PC-3 (cell line): ENCODE data around the gene TEX19. TPM values are rescaled to one million over a fixed set of nuclear protein-coding genes. Genes with fewer than 3 reads are reported as not detected.
"Not testable (repeated sequence)": the region's sequence is repeated elsewhere in the genome, so short reads cannot be mapped to it uniquely, and the experiment has no call there.

Experiments used
- ATAC-seq: fragments of 200-7000 bp; cut with Tn5 transposase; 2 replicates; pipeline ENCODE4 v1.9.1; 2020; ENCODE audit warnings: mild to moderate bottlenecking, moderate library complexity
- BruUV-seq: library from RNA; stranded (reverse); fragments of 400-500 nt; replicated peaks from 2 replicates; lab custom pipeline; 2021; lab: Mats Ljungman, UMichigan
- CTCF ChIA-PET: fragments of 300-600 bp; sonication (Branson Sonifier 250); formaldehyde crosslinking; loops from one replicate; lab custom pipeline; 2022; ENCODE audit warnings: antibody characterized with exemption; lab: Charles Lee
- POLR2A ChIA-PET: fragments of 300-600 bp; sonication (Branson Sonifier 250); formaldehyde crosslinking; loops from one replicate; lab custom pipeline; 2022; ENCODE audit warnings: antibody characterized with exemption; ENCODE audit not compliant: unreplicated experiment; lab: Charles Lee
- DNase-seq: peaks from one replicate; pipeline ENCODE4 v3.0.0-alpha.2; 2015
- H2AFZ ChIP-seq: fragments of 300-600 bp; sonication (generic); 2 replicates; pipeline ENCODE4 v1.6.0; 2016; ENCODE audit warnings: antibody characterized with exemption, low read length
- H3F3A ChIP-seq: fragments of 300-600 bp; sonication (generic); one replicate; pipeline ENCODE4 v1.6.0; 2017; ENCODE audit warnings: antibody characterized with exemption, low read length, control low read depth, mild to moderate bottlenecking; ENCODE audit not compliant: unreplicated experiment
- H3K27ac ChIP-seq: fragments of 300-600 bp; sonication (generic); 2 replicates; pipeline ENCODE4 v1.5.1; 2016; ENCODE audit warnings: mild to moderate bottlenecking, low read length
- H3K27me3 ChIP-seq: fragments of 300-600 bp; sonication (generic); 2 replicates; pipeline ENCODE4 v1.6.1; 2016; ENCODE audit warnings: low read length, mixed read lengths
- H3K36me3 ChIP-seq: fragments of 300-600 bp; sonication (generic); 2 replicates; pipeline ENCODE4 v1.6.1; 2016; ENCODE audit warnings: low read depth, mixed run types, low read length, mixed read lengths
- H3K4me1 ChIP-seq: fragments of 300-600 bp; sonication (generic); 2 replicates; pipeline ENCODE4 v1.5.1; 2016; ENCODE audit warnings: low read length; ENCODE audit not compliant: insufficient read depth
- H3K4me2 ChIP-seq: fragments of 300-600 bp; sonication (generic); 2 replicates; pipeline ENCODE4 v1.6.0; 2016; ENCODE audit warnings: low read length
- H3K4me3 ChIP-seq: fragments of 300-600 bp; sonication (generic); 2 replicates; pipeline ENCODE4 v1.5.1; 2016; ENCODE audit warnings: mild to moderate bottlenecking, low read length, mixed read lengths
- H3K79me2 ChIP-seq: fragments of 300-600 bp; sonication (generic); 2 replicates; pipeline ENCODE4 v1.6.1; 2017; ENCODE audit warnings: low read length, mixed read lengths
- H3K9ac ChIP-seq: fragments of 300-600 bp; sonication (generic); 2 replicates; pipeline ENCODE4 v1.6.0; 2016; ENCODE audit warnings: mild to moderate bottlenecking, low read length
- H3K9me2 ChIP-seq: fragments of 300-600 bp; sonication (generic); replicated peaks from 2 replicates; pipeline ENCODE4 v1.6.1; 2016; ENCODE audit warnings: mixed run types, low read length, mixed read lengths
- H3K9me3 ChIP-seq: fragments of 300-600 bp; sonication (generic); 2 replicates; pipeline ENCODE4 v1.6.1; 2016; ENCODE audit warnings: low read length, mixed read lengths
- H4K20me1 ChIP-seq: fragments of 300-600 bp; sonication (generic); 2 replicates; pipeline ENCODE4 v1.6.1; 2016; ENCODE audit warnings: low read length, mixed read lengths
- EZH2 ChIP-seq: fragments of 300-600 bp; sonication (generic); IDR thresholded peaks from one replicate; pipeline ENCODE4 v1.6.1; 2017; ENCODE audit warnings: antibody characterized with exemption, mild to moderate bottlenecking, low read length; ENCODE audit not compliant: unreplicated experiment
- EZH2phosphoT487 ChIP-seq: fragments of 300-600 bp; sonication (generic); IDR thresholded peaks from 2 replicates; pipeline ENCODE4 v1.6.1; 2018; ENCODE audit warnings: mild to moderate bottlenecking, antibody characterized with exemption, low read length, borderline replicate concordance
- intact Hi-C: fragments of 100-400 bp; cut with micrococcal nuclease; formaldehyde crosslinking; loops from 2 replicates; pipeline ENCODE4 v1.9.0; 2023
- total RNA-seq: library from RNA; depleted of rRNA; stranded (reverse); fragments of >200 nt; gene quantifications from 2 replicates; pipeline ENCODE4 v1.2.3, GENCODE V29; 2014
- TF ChIP-seq, protein P1 (sequence below): fragments of 300-600 bp; sonication (generic); conservative IDR thresholded peaks from 2 replicates; pipeline ENCODE4 v1.5.1; 2017; ENCODE audit warnings: antibody characterized with exemption, low read depth, mild to moderate bottlenecking, low read length

Gene TEX19
- total RNA-seq, 1 experiment from 2014 or later: 1.2 TPM

DNA sequence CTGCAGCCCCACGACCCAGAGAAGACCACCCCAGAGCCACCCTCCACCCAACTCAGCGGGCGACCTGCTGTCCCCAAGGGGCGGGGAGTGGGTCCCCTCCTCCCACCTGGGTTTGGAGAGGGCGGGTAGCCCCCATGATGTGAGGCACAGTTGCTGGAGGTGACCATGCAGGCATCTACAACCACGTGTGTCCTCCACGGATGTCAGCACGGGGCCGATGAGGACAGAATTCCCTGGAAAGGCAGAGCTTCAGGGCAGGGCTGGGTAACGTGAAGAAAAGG, 19.6 kb downstream of the TEX19 start:
- Histone ChIP-seq H3K4me3 (no peak overlapping the region), H3F3A (no peaks in the 10 kb centered on the region), H3K4me1 (no peaks in the 10 kb centered on the region), H3K27me3 (no peaks in the 10 kb centered on the region), H4K20me1 (no peaks in the 10 kb centered on the region), H3K9me2 (no peaks in the 10 kb centered on the region), H3K27ac (no peak overlapping the region), H3K9ac (no peak overlapping the region), H3K4me2 (no peak overlapping the region), H2AFZ (no peak overlapping the region), H3K36me3 (no peaks in the 10 kb centered on the region), H3K9me3 (no peaks in the 10 kb centered on the region), H3K79me2 (no peaks in the 10 kb centered on the region)
- intact Hi-C loops: no loop called here
- TF ChIP-seq EZH2 (no peak), EZH2phosphoT487 (no peak)
- TF ChIP-seq, protein P1, sequence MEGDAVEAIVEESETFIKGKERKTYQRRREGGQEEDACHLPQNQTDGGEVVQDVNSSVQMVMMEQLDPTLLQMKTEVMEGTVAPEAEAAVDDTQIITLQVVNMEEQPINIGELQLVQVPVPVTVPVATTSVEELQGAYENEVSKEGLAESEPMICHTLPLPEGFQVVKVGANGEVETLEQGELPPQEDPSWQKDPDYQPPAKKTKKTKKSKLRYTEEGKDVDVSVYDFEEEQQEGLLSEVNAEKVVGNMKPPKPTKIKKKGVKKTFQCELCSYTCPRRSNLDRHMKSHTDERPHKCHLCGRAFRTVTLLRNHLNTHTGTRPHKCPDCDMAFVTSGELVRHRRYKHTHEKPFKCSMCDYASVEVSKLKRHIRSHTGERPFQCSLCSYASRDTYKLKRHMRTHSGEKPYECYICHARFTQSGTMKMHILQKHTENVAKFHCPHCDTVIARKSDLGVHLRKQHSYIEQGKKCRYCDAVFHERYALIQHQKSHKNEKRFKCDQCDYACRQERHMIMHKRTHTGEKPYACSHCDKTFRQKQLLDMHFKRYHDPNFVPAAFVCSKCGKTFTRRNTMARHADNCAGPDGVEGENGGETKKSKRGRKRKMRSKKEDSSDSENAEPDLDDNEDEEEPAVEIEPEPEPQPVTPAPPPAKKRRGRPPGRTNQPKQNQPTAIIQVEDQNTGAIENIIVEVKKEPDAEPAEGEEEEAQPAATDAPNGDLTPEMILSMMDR: no peak
- CTCF ChIA-PET: no interaction called here
- BruUV-seq: no TSS peak
- ATAC-seq (no peak), DNase-seq (no peak)
- POLR2A ChIA-PET: no interaction called here

DNA sequence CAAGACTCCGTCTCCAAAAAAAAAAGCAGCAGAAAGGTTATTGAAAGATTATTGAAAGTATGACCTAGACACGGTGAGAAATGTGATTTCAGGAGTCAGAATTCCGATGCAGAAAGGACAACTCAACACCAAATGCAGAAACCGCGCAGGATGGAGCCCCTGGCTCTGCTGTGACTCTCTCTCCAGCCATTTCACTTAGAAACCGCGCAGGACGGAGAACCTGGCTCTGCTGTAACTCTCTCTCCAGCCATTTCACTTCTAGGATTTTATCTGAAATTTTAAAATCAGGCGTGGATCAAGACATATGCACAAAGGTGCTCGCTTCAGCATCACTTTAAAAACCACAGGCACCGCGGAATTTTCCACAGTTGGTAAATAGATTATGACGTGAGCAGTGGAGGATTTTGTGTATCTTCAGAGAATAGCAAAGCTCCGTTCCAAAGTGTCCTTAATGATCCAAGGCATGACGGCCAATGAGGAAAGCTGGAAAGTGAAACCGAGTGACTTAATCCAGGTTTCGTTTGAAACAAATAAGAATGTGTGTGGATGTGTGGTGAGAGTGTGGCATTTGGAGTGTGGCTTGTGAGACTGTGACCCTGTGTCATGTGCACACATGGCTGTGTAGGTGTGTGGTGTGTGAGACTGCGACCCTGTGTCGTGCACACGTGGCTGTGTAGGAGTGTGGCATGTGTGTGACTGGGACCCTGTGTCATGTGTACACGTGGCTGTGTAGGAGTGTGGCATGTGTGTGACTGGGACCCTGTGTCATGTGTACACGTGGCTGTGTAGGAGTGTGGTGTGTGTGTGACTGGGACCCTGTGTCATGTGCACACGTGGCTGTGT, 22.0 kb downstream of the TEX19 start:
- Histone ChIP-seq H3K4me2 (peak overlapping the region; percentile 70), H3K9me2 (no peaks in the 10 kb centered on the region), H3K9me3 (no peaks in the 10 kb centered on the region), H3K9ac (no peak overlapping the region), H3K27me3 (no peaks in the 10 kb centered on the region), H3F3A (no peaks in the 10 kb centered on the region), H3K27ac (no peak overlapping the region), H3K4me1 (peaks cover 14% of the 10 kb centered on the region), H3K4me3 (peak overlapping the region; percentile 51), H3K79me2 (no peaks in the 10 kb centered on the region), H4K20me1 (no peaks in the 10 kb centered on the region), H3K36me3 (no peaks in the 10 kb centered on the region), H2AFZ (peak overlapping the region; percentile 58)
- CTCF ChIA-PET: no interaction called here
- DNase-seq: peak; percentile 27
- no peak for ATAC-seq
- POLR2A ChIA-PET: no interaction called here
- intact Hi-C loops: no loop called here
- TF ChIP-seq EZH2phosphoT487 (no peak), EZH2 (no peak)
- TF ChIP-seq, protein P1: no peak
- no TSS peak for BruUV-seq

DNA sequence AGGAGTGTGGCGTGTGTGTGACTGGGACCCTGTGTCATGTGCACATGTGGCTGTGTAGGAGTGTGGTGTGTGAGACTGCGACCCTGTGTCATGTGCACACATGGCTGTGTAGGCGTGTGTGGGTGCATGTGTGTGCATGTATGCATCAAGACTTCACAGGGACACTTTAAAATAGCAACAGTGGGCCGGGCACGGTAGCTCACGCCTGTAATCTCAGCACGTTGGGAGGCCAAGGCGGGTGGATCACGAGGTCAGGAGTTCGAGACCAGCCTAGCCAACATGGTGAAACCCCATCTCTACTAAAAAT, 22.6 kb downstream of the TEX19 start:
- H3F3A ChIP-seq, H3K4me3 ChIP-seq, ATAC-seq, H3K79me2 ChIP-seq, CTCF ChIA-PET, BruUV-seq, H3K9ac ChIP-seq, H4K20me1 ChIP-seq, H3K27me3 ChIP-seq, H2AFZ ChIP-seq, H3K36me3 ChIP-seq, intact Hi-C loops, POLR2A ChIA-PET, H3K27ac ChIP-seq, H3K9me3 ChIP-seq, DNase-seq, H3K9me2 ChIP-seq: not testable (repeated sequence)
- H3K4me2 ChIP-seq: peak overlapping the region; percentile 70; the same call in 1 of the 2 replicates
- H3K4me1 ChIP-seq: peaks cover 14% of the 10 kb centered on the region

DNA sequence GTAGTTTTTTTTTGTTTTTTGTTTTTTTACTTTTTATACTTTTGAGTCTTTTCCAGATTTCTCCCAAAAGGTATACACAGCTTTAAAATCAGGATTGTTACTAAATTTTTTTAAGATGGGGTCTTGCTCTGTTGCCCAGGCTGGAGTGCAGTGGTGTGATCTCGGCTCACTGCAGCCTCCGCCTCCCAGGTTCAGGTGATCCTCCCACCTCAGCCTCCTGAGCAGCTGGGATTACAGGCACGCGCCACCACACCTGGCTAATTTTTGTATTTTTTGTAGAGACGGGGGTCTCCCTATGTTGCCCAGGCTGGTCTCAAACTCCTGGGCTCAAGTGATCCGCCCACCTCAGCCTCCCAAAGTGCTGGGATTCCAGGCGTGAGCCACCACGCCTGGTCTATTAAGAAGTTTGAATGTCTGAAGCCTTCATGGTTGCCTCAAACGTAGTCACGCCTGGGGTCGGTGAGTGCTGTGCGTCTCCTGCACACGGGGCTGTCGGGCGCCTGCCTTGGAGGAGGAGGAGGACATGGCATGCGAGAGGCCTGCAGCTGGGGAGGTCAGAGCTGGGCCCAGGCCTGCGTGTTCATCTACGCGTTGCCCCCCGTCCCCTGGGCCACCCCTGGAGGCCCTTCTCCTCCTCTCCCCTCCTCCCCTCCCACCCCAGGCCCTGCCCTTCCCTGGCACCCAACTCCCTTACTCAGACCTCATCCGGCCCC, 23.3 kb downstream of the TEX19 start:
- ATAC-seq, H3K9me3 ChIP-seq, H3K27ac ChIP-seq, H3K27me3 ChIP-seq, H3K4me3 ChIP-seq, BruUV-seq, CTCF ChIA-PET, intact Hi-C loops, DNase-seq, H3K4me2 ChIP-seq, POLR2A ChIA-PET, H3K79me2 ChIP-seq, H3F3A ChIP-seq, H3K9me2 ChIP-seq, H3K9ac ChIP-seq, H3K36me3 ChIP-seq, H4K20me1 ChIP-seq, H2AFZ ChIP-seq: not testable (repeated sequence)
- H3K4me1 ChIP-seq: peaks cover 14% of the 10 kb centered on the region
